Measurements from ENCODE around the gene POLDIP2. TPM values are rescaled to one million over a fixed set of nuclear protein-coding genes. Genes with fewer than 3 reads are reported as not detected.
A peak's percentile ranks its signal among the peaks of the same experiment; 100 is the strongest.

Gene POLDIP2
- total and polyA plus RNA-seq, 10 of the 15 experiments (the other 5 are each of a cell fraction or from before 2014, with no cell fraction given): 22.8 to 196 (median 121) TPM

DNA sequence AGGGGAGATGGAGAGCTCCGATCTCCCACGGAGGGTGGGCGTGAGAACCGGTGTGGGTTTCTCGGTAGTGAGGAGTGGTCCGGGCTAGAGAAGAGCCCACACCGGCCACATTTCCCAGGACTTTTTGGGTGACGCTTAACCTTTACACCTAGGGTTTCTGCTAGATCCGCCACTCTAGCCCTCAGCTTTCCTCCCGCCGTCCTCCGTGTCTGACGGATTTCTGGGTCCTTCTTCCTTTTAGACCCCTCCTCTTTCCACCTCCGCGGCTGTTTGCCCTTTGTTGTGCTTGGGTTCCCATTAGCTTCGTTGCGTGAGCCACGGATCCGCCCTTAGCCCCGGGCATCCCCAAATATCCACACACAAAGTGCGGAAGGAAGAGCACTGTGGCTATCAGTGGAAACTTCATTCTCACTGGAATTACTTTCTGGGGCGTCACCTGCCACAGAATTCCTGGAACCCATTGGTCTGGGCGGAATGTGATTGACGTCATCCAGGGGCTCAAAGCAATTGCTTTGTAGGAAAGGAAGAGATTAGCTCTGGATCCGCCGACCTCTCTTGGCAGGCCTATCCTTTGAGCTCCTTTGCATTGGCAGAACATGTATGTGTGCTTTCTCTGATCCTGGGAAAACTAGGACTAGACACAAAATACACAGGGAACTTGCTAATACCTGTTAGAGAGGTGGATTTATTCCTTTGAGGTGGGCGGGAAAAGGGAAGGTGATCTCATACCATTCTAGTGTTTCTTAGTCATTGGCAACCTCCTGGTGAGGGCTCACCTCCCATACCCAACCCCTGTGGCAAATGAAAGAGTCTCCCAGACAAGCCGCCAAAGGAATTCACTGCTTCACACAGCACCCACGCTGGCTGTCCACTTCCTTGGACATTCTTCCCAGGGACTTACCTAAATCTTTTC lies 21.1 kb downstream of the POLDIP2 start:
- peak overlapping the region; percentile 79 for H2AFZ ChIP-seq (ENCODE audit: control insufficient read depth, low read depth, low read length)
- H3K4me1 ChIP-seq (ENCODE audit: control insufficient read depth, insufficient read depth, low read length): peaks cover 3% of the 10 kb centered on the region
- SMC1A ChIA-PET (ENCODE audit: uncharacterized antibody, unreplicated experiment): interaction anchor here (0.8 to 3.6 kb wide), 13 partner anchors 10 to 276 kb away, joined by 3 to 27 read pairs (median 4); partner anchors contain the start of gene POLDIP2
- H4K20me1 ChIP-seq (ENCODE audit: control insufficient read depth, insufficient read depth): no peaks in the 10 kb centered on the region; the same call in 1 of the 2 replicates
- H3K4me3 ChIP-seq: peak overlapping the region; percentile 86
- peak overlapping the region; percentile 64 for H3K9ac ChIP-seq (ENCODE audit: control insufficient read depth, insufficient read depth, low read length)
- H3K27me3 ChIP-seq (replicated peaks in 1 of 2; ENCODE audit: control insufficient read depth in 2 of 2, insufficient read depth in 2 of 2, low read length in 1 of 2): no peaks in the 10 kb centered on the region
- POLR2A ChIA-PET: interaction anchor here (0.8 to 2.4 kb wide), 14 partner anchors 12 to 257 kb away, joined by 3 to 26 read pairs (median 3); partner anchors contain the start of genes PIGS, POLDIP2 and TMEM97
- H3K27ac ChIP-seq (ENCODE audit: control insufficient read depth, insufficient read depth): peak overlapping the region; percentile 33
- WGBS (ENCODE audit: insufficient coverage, insufficient replicate concordance, low lambda C conversion rate, missing lambda C conversion rate): 7% methylated on average over 27 of the region's 29 CpGs
- CTCF ChIA-PET: interaction anchor here (0.9 to 3.6 kb wide), 15 partner anchors 10 to 212 kb away, joined by 3 to 29 read pairs (median 5); partner anchors contain the start of genes POLDIP2 and TMEM97
- FAIRE-seq (no peak), DNase-seq (ENCODE audit: low read depth, low spot score) (no peak), ATAC-seq (peak; percentile 2; the same call in 2 of the 3 replicates)
- BruUV-seq (replicated peaks): TSS peak; percentile 65
- in situ Hi-C loops (cut with MboI): loop anchor here (10.0 kb wide), 1 partner anchor 619 kb away; the partner anchor contains the start of gene PHF12
- RAD21 ChIA-PET (ENCODE audit: unreplicated experiment): interaction anchor here (0.8 to 3.9 kb wide), 16 partner anchors 11 to 576 kb away, joined by 3 to 31 read pairs (median 5); partner anchors contain the start of genes POLDIP2 and TMEM97
- peak overlapping the region; percentile 88 for H3K4me2 ChIP-seq (ENCODE audit: control insufficient read depth, insufficient read depth)
- peaks cover 2 to 6% of the 10 kb centered on the region in 2 experiments; a peak in 1 of 4 replicates for H3K36me3 ChIP-seq (ENCODE audit: control insufficient read depth in 2 of 2, insufficient read depth in 2 of 2, low read length in 1 of 2)
- H3K79me2 ChIP-seq (ENCODE audit: control insufficient read depth, insufficient read depth, low read length): peaks cover 19% of the 10 kb centered on the region
- intact Hi-C loops (cut with micrococcal nuclease; ENCODE audit: unreplicated experiment): loop anchor here (1.0 kb wide), 2 partner anchors 17 to 21 kb away; partner anchors contain the start of genes POLDIP2 and TMEM97
- H3K9me3 ChIP-seq (replicated peaks; ENCODE audit: control insufficient read depth, insufficient read depth, low read length): no peaks in the 10 kb centered on the region
- TF ChIP-seq ATF7 (IDR thresholded peaks at IDR 0.05; ENCODE audit: low read depth) (peak; percentile 49; the same call in 1 of the 2 replicates), EED (IDR thresholded peaks at IDR 0.05; ENCODE audit: low read depth) (0 out of 2 replicates have a peak, but pooled peaks have one; percentile 11), TCF12 (IDR thresholded peaks at IDR 0.05; ENCODE audit: low read depth, low read length) (no peak), ZNF24 (IDR thresholded peaks at IDR 0.05) (no peak), IRF5 (IDR thresholded peaks at IDR 0.05; ENCODE audit: borderline replicate concordance) (no peak), HSF1 (IDR thresholded peaks at IDR 0.05; ENCODE audit: low read depth, low read length) (no peak), IKZF2 (IDR thresholded peaks at IDR 0.05) (peak; percentile 27 to 34; a peak in 1 of 4 replicates), NRF1 (conservative IDR thresholded peaks at IDR 0.05; ENCODE audit: low read depth, low read length) (no peak), EP300 (IDR thresholded peaks at IDR 0.05; ENCODE audit: borderline replicate concordance in 1 of 2, control insufficient read depth in 1 of 2, low read depth in 2 of 2, low read length in 2 of 2) (no peak), CBX3 (IDR thresholded peaks at IDR 0.05; ENCODE audit: borderline replicate concordance, low read depth) (no peak)
- TF ChIP-seq, protein P1, sequence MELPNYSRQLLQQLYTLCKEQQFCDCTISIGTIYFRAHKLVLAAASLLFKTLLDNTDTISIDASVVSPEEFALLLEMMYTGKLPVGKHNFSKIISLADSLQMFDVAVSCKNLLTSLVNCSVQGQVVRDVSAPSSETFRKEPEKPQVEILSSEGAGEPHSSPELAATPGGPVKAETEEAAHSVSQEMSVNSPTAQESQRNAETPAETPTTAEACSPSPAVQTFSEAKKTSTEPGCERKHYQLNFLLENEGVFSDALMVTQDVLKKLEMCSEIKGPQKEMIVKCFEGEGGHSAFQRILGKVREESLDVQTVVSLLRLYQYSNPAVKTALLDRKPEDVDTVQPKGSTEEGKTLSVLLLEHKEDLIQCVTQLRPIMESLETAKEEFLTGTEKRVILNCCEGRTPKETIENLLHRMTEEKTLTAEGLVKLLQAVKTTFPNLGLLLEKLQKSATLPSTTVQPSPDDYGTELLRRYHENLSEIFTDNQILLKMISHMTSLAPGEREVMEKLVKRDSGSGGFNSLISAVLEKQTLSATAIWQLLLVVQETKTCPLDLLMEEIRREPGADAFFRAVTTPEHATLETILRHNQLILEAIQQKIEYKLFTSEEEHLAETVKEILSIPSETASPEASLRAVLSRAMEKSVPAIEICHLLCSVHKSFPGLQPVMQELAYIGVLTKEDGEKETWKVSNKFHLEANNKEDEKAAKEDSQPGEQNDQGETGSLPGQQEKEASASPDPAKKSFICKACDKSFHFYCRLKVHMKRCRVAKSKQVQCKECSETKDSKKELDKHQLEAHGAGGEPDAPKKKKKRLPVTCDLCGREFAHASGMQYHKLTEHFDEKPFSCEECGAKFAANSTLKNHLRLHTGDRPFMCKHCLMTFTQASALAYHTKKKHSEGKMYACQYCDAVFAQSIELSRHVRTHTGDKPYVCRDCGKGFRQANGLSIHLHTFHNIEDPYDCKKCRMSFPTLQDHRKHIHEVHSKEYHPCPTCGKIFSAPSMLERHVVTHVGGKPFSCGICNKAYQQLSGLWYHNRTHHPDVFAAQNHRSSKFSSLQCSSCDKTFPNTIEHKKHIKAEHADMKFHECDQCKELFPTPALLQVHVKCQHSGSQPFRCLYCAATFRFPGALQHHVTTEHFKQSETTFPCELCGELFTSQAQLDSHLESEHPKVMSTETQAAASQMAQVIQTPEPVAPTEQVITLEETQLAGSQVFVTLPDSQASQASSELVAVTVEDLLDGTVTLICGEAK (IDR thresholded peaks at IDR 0.05; ENCODE audit: borderline replicate concordance): no peak

All from GM12878 (cell line).